HG03469 (cell line): ENCODE data around the gene CLHC1.
A peak's percentile ranks its signal among the peaks of the same experiment; 100 is the strongest.
"Not testable (repeated sequence)": the region's sequence is repeated elsewhere in the genome, so short reads cannot be mapped to it uniquely, and the experiment has no call there.

Experiments
- ATAC-seq: cut with Tn5 transposase; IDR thresholded peaks from one replicate; pipeline ENCODE4 v1.9.1; 2021; ENCODE audit warnings: mild to moderate bottlenecking, moderate library complexity, moderate number of reproducible peaks; ENCODE audit not compliant: unreplicated experiment

The CLHC1 gene

DNA sequence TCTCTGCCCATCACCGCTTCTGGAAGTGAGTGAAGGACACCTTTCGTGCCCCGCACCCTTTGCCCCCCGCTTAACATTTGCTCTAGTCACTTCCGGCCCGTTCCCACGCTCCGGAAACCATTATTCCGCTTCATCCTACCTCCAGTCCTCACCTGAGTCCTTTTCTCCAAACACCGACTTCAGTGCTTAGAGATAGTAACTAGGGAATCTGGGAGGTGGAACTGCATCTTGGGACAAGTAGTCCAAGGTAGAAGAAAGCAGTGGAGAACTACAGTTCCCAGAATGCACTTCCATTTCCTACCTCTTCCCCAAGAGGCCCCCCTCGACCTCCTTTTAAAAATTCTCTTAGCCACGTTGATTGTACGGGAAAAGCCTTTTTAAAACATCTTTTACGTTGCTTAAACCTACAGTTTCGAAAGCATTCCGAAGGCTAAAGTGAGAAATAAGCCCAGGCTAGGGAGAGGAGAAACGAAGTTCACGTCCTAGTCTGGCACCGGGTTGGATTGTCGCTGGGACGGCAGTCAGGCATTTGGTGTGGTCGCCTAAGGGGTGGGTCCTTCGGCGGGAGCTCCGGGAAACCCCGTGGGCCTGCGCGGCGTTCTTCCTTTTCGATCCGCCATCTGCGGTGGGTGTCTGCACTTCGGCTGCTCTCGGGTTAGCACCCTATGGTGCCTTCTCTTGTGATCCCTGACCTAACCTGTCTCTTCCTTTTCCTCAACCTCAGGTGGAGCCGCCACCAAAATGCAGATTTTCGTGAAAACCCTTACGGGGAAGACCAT is at the start of gene CLHC1, which contains the start of gene RPS27A:
Gene CLHC1, minus strand, starts transcription at position 210 of the 779 bp plus-strand sequence. CDS start 9,882 bp downstream, outside the sequence.
Gene RPS27A, plus strand, starts transcription at position 605 of the 779 bp plus-strand sequence. Its CDS starts 137 bp downstream, at position 742.
- peak; percentile 87 for ATAC-seq

DNA sequence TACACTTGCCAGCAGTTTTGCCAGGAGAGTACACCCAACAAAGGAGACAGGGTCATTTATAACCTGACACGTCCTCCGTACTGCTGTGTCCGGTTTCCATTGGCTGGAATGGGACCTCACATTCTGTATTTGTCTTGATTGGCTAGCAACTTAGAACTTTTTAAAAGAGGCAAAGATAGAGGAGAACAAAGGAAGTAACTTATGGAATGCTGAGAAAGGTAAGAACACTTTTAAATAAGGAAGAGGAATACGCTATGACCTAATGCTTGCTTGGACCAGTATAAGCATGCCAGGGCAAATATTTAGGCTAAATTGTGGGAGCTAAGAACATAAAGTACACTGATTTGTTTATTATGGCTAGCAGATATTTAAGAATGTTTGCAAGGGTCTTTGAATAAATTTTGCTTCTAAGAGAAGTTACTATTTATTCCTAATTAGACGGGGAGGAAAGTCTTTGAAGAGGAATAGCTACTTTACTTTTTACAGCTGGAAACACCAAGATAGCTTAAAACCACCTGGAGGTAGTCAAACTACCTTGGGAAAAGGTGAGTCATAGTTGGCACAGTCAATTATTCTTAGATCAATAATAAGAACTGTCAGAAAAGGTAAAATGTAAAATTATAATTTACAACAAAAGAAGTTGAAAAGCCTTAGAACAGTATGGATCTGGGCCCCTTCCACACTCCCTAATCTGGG is 48.9 kb upstream of the CLHC1 start:
- not testable (repeated sequence) for ATAC-seq

DNA sequence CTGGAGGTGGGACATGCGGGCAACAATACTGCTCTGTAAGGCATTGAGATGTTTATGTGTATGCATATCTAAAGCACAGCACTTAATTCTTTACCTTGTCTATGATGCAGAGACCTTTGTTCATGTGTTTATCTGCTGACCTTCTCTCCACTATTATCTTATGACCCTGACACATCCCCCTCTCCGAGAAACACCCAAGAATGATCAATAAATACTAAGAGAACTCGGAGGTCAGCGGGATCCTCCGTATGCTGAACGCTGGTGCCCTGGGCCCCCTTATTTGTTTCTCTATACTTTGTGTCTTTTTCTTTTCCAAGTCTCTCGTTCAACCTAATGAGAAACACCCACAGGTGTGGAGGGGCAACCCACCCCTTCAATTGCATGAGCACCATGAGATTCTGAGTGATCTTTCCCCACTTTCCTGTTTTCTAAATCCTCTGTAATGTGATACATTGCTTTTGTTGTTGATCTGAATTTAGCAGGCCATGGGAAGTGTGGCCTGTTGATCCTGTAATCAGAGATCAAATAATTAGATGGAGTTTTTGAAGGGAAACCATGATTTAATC is 47.8 kb upstream of the CLHC1 start:
- ATAC-seq, result not testable (repeated sequence)

DNA sequence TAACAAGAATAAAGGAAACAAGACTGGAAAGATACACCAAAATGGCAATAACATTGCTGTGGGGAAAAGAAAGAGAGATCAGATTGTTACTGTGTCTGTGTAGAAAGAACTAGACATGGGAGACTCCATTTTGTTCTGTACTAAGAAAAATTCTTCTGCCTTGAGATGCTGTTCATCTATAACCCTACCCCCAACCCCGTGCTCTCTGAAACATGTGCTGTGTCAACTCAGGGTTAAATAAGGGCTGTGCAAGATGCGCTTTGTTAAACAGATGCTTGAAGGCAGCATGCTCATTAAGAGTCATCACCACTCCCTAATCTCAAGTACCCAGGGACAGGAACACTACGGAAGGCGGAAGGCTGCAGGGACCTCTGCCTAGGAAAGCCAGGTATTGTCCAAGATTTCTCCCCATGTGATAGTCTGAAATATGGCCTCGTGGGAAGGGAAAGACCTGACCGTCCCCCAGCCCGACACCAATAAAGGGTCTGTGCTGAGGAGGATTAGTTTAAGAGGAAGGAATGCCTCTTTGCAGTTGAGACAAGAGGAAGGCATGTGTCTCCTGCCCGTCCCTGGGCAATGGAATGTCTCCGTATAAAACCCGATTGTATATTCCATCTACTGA is 47.2 kb upstream of the CLHC1 start:
- ATAC-seq, result not testable (repeated sequence)

DNA sequence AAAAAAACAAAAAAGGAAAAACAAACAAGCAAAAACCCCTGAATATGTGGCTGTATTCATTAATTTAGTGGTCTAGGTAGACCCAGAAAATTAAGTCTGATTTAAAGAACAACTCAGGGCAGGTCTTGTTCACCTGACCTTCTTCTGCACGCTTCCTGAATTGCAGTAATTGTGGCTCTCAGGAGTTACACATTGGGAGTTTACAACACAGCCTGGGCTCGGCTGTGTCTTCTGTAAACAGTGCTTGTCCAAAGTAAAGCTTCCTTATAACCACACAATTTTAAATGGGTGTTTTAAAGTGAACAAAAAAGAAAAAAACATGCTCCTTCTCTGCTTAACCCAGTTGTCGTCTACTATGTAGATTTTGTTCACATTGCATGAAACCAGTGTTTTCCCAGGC is 45.2 kb upstream of the CLHC1 start:
- no peak for ATAC-seq

DNA sequence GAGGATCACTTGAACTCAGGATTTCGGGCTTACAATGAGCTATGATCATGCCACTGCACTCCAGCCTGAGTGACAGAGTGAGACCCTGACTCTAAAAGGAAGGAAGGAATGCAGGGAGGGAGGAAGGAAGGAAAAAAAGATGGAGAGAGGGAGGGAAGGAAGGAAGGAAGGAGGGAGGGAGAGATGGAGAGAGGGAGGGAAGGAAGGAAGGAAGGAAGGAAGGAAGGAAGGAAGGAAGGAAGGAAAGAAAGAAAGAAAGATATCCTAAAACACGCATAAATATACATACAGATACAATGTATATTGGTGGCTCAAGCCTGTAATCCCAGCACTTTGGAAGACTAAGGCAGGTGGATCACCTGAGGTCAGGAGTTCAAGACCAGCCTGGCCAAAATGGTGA is 42.3 kb upstream of the CLHC1 start:
- not testable (repeated sequence) for ATAC-seq

DNA sequence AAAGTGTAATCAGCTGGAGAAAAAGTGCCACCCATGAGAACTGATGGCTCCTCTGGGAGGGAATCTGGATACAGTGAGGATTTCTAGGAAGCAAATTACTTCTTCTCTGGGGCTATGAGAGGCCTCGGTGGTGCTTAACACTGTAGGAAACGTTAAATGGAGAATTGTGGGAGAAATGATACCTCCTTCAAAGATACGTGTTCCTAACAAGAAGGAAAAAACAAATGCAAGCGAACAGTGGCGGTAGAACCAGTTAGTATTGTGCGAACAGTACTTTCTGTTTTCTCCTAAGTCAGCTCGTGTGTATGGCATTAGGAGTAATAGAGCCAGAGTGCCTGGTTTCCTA is 37.5 kb upstream of the CLHC1 start:
- ATAC-seq, result no peak

DNA sequence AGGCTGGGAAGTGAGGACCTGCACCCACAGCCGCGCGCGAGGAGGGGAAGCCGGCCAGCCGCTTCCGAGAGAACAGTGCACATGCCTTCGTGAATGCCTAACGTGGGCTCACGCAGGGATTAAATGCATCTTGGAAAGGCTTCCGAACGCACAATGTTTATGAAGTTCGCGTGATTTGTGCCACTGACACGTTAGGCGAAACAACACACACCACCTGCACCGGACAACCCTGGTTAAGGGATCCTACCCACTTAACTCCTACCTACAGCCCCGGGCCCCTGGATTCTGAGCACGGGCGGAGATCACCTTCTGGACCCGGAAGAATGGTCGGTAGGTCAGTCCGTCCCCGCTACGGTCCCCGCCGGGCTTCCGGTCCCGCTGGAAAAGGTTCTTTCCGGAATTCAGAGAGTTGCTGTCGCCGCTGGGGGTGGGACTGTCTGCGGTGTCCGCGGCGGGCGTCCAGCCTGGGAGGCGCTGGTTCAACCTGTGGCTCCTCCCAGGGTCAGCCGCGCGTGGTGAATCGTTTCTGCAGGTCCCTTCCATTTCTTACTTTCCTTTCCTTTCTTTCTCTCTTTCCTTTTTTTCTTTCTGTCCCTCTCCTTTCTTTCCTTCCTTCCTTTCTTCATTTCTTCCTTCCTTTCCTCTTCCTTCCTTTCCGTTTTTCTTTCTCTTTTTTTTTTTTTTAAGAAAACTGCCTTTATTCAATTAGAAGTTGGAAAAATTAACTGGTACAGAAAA is 37.0 kb upstream of the CLHC1 start, which contains the start of gene MTIF2:
Gene MTIF2, minus strand, starts transcription at position 325 of the 738 bp plus-strand sequence. CDS start 5,373 bp downstream, outside the sequence.
- ATAC-seq, result peak; percentile 94

DNA sequence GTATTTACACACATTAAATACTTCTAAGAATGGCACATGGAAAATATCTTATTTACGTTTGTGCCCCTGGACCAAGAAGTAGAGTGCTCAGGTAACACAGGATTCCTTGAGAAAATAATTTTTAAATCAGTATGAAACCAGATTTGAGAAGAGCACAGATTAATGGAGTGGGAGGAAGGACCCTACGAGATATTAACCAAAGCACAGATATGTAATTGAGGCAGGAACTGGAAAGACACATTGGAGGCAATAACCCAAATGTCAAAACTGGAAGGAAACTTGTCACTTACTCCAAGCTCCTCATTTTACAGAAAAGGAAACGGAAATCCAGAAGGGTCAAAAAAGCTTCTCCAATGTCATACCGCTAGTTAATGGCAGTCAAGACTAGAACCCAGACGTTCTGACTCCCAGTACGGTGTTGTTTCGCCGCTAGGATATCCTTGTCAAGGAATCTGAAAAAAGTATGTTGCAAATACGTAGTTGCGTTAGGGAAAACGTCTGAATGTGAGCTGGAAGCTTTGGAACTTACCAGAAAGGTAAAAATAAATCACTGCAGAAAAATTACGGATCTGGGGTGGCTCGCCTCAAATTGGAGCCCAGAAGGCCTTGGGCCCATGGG is 36.3 kb upstream of the CLHC1 start:
- ATAC-seq, result no peak

DNA sequence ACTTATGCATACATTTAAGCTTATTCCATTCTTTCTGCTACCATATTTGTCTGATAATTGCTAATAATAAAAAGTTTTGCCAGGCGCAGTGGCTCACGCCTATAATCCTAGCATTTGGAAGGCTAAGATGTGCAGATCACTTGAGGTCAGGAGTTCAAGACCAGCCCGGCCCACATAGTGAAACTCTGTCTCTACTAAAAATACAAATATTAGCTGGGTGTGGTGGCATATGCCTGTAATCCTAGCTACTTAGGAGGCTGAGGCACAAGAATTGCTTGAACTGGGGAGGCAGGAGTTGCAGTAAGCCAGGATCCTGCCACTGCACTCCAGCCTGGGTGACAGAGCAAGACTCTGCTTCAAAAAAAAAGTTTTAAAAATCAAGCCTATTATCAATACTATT is 27.5 kb upstream of the CLHC1 start:
- ATAC-seq, result not testable (repeated sequence)

DNA sequence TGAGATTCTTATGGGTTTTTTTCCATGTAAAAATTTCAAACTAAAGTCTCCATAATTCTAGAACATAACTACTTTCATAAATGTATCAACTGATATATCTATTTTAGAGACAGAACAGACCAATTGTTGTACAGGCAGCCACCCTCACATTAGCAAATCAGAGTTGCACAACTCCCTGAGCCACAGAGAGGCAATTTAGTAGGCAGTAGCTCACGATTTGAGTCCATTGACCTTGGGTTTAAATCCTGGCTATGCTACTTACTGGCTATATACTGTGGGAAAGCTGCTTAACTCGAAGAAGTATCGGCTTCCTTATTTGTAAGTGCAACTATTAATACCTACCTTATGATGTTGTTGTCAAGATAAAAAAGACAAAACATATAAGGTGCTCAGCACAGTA is 20.7 kb upstream of the CLHC1 start:
- no peak for ATAC-seq

DNA sequence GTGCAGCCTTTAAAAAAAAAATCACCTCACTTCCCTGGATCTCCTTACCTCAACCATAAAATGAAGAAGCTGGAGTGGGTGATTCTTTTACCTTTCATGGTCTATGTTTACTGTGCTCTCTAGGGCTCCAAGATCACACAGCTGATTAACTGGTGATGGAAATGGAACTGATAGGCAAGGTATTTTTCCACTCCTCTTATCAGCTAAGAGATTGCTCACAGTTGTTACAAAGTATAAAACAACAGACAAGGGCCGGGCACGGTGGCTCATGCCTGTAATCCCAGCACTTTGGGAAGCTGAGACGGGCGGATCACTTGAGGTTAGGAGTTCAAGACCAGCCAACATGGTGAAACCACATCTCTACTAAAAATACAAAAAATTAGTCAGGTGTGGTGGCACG is 14.9 kb upstream of the CLHC1 start:
- ATAC-seq, result no peak

DNA sequence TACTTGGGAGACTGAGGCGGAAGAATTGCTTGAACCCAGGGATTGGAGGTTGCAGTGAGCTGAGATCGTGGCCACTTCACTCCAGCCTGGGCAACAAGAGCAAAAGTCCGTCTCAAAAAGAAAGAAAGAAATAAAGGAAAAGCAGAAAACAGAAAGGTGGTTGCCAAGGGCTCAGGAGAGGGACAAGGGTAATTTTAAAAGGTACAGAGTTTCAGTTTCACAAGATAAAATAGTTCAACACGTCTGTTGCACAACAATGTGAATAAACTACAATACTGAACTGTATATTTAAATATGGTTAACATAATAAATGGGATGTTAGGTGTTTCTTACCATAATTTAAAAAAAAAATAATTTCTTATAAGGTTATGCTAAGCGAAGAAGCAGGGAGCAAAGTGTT is 13.3 kb upstream of the CLHC1 start:
- no peak for ATAC-seq

DNA sequence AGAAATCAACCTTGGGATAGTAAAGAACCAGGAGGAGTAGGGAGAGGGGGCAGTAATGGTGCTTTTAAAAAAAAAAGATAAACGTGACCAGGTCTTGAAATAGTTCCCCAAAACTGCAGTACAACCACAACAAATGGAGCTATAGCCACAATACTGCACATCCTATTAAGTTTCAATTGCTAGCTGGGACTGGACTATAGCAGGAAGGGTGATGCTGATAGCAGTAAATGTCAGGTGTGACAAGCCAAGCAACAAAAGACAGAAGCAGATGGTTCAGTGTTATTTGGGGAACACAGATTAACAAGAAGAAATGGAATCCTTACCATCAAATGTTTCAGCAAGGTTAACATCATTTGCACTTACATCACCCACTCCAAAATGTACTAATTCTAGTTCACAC is 10.5 kb upstream of the CLHC1 start:
- ATAC-seq, result no peak

DNA sequence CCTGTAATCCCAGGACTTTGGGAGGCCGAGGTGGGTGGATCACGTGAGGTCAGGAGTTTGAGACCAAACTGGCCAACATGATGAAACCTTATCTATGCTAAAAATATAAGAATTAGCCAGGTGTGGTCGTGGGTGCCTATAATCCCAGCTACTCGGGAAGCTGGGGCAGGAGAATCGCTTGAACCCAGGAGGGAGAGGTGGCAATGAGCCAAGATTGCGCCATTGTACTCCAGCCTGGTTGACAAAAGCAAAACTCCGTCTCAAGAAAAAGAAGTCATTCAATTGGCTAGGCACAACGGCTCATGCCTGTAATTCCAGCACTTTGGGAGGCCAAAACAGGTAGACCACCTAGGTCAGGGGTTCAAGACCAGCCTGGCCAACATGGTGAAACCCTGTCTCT is 9.5 kb upstream of the CLHC1 start:
- not testable (repeated sequence) for ATAC-seq

DNA sequence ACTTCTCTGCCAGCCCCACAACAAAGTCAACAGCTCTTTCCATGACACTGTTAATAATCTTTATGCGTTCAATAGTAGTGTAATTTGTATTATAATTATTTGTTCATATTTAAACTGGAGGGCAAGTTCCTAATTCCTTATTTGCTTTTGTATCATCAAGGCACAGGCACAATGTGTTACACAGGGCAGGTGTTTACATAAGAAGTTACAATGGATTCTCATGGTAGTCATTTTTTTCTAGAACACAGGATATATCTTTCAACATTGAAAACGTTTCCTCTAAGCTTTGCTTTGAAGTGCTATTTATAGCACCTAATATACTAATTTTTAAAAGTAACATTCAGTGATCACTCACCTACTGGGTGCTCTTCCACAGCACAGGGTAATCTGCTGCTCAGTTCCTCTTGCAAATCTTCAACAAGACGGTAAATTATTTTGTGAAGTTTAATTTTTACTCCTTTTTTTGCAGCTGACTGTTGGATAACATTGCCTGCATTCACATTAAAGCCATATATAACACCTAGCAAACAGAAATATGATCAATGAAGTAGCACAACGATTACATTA is 7.6 kb upstream of the CLHC1 start:
- ATAC-seq, result no peak

DNA sequence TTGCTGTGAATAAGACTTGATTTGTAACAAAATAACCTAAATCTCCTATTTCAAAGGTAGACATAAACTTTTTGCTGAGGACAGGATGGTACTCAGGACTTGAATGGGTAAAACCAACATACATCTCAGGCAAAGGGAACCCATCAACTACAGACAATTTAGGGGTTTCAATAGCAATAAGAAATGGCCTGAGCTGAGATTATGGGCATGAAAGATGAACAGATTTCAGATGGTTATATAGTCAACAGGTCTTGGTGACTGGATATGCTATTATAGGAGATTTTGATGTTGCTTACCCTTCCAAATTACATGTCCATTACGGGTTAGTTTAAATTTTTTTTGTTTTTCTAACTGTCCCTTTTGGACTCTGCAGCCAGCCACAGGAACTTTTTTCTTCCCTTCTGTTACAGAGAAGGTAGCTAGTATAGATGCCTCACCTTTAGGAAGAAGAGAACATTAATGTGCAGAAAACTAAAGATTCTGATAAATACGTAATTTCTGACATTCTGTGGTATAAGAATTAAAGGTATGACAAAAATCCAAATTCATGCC is 5.0 kb upstream of the CLHC1 start:
- ATAC-seq, result no peak

DNA sequence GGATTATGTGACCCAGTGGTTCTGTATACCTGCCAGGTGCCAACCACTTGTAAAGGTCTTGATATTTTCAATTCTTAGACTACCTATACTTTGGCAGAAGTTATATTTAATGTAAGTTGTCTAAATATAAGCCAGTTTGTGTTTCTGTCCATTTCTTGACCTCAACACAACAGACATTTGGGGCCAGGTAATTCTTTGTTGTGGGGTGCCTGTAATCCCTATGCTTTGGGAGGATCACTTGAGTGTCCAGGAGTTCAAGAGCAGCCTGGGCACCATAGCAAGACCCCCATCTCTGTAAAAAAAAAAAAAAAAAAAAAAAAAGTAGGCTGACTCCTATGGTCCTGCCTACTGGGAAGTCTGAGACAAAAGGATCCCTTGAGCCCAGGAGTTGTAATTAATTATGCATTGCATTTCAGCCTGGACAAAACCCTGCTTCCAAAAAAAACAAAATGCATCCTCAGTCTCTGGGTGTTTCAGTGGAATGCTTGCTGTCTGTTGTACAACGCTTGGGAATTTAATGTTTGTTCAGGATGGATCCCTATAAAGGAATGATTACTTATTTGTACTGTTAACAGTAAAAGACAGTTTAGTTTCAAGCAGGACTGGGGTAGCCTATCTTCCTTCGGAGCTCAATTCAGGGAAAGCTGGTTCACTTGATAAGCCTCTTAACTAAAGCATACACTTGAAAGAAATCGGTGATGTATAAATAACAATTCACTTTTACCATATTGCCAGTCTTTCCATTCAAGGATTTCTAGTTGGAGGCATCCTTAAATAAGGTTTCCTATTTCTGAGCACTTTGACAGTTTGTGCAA is 3.8 kb upstream of the CLHC1 start:
- ATAC-seq, result no peak

DNA sequence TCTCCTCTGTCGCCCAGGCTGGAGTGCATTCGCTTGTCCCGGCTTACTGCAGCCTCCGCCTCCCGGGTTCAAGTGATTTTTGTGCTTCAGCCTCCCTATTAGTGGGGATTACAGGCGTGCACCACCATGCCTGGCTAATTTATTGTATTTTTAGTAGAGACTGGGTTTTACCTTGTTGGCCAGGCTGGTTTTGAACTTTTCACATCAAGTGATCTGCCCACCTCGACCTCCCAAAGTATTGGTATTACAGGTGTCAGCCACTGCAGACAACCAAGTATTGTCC is 1.5 kb upstream of the CLHC1 start:
- no peak for ATAC-seq
